ENCODE measurements around the gene CDC34. TPM values are rescaled to one million over a fixed set of nuclear protein-coding genes. Genes with fewer than 3 reads are reported as not detected.

CDC34 gene
- total RNA-seq, 1 experiment from 2014 or later = 112 TPM

DNA sequence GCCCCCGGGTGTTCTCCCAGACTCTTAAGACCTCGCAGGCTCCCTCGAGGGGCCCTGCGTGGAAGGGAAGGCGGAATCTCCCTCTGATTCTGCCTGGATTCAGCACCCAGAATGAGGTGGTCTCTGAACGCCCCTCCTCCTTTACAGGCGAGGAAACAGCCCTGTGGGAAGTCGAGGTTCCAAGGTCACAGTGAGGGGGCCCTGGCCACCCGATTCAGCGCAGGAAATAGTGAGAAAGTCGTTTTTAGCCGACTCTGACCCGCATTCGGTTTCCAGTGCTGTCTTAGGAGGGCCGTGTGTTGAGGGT lies 41.9 kb downstream of the CDC34 start:
- Histone ChIP-seq H3K56ac (ENCODE audit: insufficient read length, low read depth, low read length) (no peak overlapping the region), H2BK12ac (ENCODE audit: insufficient read length, low read depth, low read length) (no peak overlapping the region), H2BK5ac (ENCODE audit: insufficient read length, low read length) (no peak overlapping the region), H3K79me2 (ENCODE audit: insufficient read depth, low read length) (peaks cover 51% of the 10 kb centered on the region), H2AFZ (ENCODE audit: low read length) (no peak overlapping the region), H3K27ac (ENCODE audit: insufficient read length, low read depth, low read length) (no peak overlapping the region), H3K4me2 (ENCODE audit: insufficient read depth, insufficient read length, low read length) (peak overlapping the region; percentile 95), H2BK15ac (ENCODE audit: low read depth, low read length) (no peak overlapping the region), H4K91ac (ENCODE audit: insufficient read length, low read depth, low read length) (no peak overlapping the region), H4K8ac (replicated peaks; ENCODE audit: insufficient read length, low read depth, low read length) (no peak overlapping the region), H4K5ac (ENCODE audit: insufficient read length, low read depth, low read length) (no peak overlapping the region), H3K14ac (ENCODE audit: insufficient read depth, low read length) (peak overlapping the region; percentile 80), H3K4ac (ENCODE audit: low read depth, low read length) (peak overlapping the region; percentile 10; the same call in 1 of the 2 replicates), H2AK5ac (ENCODE audit: insufficient read length, low read length) (no peak overlapping the region), H3K9ac (ENCODE audit: extremely low read depth, insufficient read length, low read length) (peak overlapping the region; percentile 95), H3K9me3 (ENCODE audit: control insufficient read depth, low read depth, low read length) (no peaks in the 10 kb centered on the region), H2BK120ac (ENCODE audit: low read depth, low read length, poor library complexity, severe bottlenecking) (no peak overlapping the region), H3K23ac (ENCODE audit: insufficient read length, low read depth, low read length) (no peak overlapping the region), H3K79me1 (ENCODE audit: insufficient read depth, low read depth, low read length, poor library complexity, severe bottlenecking) (peaks cover 3% of the 10 kb centered on the region), H3K27me3 (ENCODE audit: insufficient read depth, low read length) (no peaks in the 10 kb centered on the region), H3K23me2 (ENCODE audit: insufficient read length, low read depth, low read length, poor library complexity, severe bottlenecking) (peaks cover 15% of the 10 kb centered on the region), H3T11ph (ENCODE audit: low read length) (no peak overlapping the region), H4K20me1 (ENCODE audit: control insufficient read depth, insufficient read depth, insufficient read length) (peaks cover 2% of the 10 kb centered on the region), H3K4me1 (ENCODE audit: insufficient read depth, low read length) (no peaks in the 10 kb centered on the region; the same call in 1 of the 2 replicates), H2BK20ac (ENCODE audit: low read depth, low read length, poor library complexity, severe bottlenecking) (no peak overlapping the region), H3K18ac (ENCODE audit: insufficient read length, low read depth, low read length) (peak overlapping the region; percentile 15)
- H3K27me3 Mint-ChIP-seq (ENCODE audit: low read depth) = peaks cover 19% of the 10 kb centered on the region
- H3K36me3 Mint-ChIP-seq (ENCODE audit: insufficient read depth in 1 of 3, low read depth in 3 of 3) = peaks cover 13 to 29% (median 20%) of the 10 kb centered on the region in 3 experiments
- peak overlapping the region; percentile 16 to 81 (median 35); a peak in 2 of 7 replicates for H3K27ac Mint-ChIP-seq
- H3K4me3 Mint-ChIP-seq = peak overlapping the region; percentile 86 to 91
- DNase-seq = no peak
- TF ChIP-seq, protein P1, sequence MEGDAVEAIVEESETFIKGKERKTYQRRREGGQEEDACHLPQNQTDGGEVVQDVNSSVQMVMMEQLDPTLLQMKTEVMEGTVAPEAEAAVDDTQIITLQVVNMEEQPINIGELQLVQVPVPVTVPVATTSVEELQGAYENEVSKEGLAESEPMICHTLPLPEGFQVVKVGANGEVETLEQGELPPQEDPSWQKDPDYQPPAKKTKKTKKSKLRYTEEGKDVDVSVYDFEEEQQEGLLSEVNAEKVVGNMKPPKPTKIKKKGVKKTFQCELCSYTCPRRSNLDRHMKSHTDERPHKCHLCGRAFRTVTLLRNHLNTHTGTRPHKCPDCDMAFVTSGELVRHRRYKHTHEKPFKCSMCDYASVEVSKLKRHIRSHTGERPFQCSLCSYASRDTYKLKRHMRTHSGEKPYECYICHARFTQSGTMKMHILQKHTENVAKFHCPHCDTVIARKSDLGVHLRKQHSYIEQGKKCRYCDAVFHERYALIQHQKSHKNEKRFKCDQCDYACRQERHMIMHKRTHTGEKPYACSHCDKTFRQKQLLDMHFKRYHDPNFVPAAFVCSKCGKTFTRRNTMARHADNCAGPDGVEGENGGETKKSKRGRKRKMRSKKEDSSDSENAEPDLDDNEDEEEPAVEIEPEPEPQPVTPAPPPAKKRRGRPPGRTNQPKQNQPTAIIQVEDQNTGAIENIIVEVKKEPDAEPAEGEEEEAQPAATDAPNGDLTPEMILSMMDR (conservative IDR thresholded peaks at IDR 0.05) = no peak
- peaks cover 13% of the 10 kb centered on the region in 2 experiments for H3K9me3 Mint-ChIP-seq
- H3K4me1 Mint-ChIP-seq = peaks cover 24 to 44% of the 10 kb centered on the region in 2 experiments
- no CpG with 5 or more reads among the region's 15 CpGs for WGBS (ENCODE audit: extremely low coverage, insufficient read length, low lambda C conversion rate)

All from H9 (cell line).